GM06990 (cell line): ENCODE measurements around the gene SPTBN4.

Experiments used
- DNase-seq: peaks from one replicate; pipeline ENCODE4 v3.0.0-alpha.2; 2011; ENCODE audit not compliant: insufficient read length; ENCODE audit errors: extremely low read depth
- H3K27me3 ChIP-seq: replicated peaks from 2 replicates; pipeline ENCODE4 v1.6.0; 2011; ENCODE audit warnings: low read length; ENCODE audit not compliant: control insufficient read depth, insufficient read depth
- H3K36me3 ChIP-seq: 2 replicates; pipeline ENCODE4 v1.5.1; 2011; ENCODE audit warnings: low read length; ENCODE audit not compliant: control insufficient read depth, insufficient read depth
- H3K4me3 ChIP-seq: replicated peaks from 2 replicates; pipeline ENCODE4 v1.5.1; 2011; ENCODE audit warnings: low read depth, mild to moderate bottlenecking, control low read depth, low read length
- CTCF ChIP-seq: IDR thresholded peaks from 2 replicates; pipeline ENCODE4 v1.5.1; 2011; ENCODE audit warnings: low read length, control low read depth, mild to moderate bottlenecking, inconsistent platforms; ENCODE audit not compliant: insufficient read depth, poor library complexity, severe bottlenecking

SPTBN4 gene

GRCh38 chr19:40585982-40586422, 119.2 kb downstream of the SPTBN4 start:
- no peak for DNase-seq
- Histone ChIP-seq H3K4me3 (no peak overlapping the region), H3K27me3 (no peaks in the 10 kb centered on the region), H3K36me3 (peaks cover 17% of the 10 kb centered on the region)
- no peak for TF ChIP-seq CTCF

GRCh38 chr19:40586611-40587010, 119.8 kb downstream of the SPTBN4 start:
- H3K27me3 ChIP-seq = no peaks in the 10 kb centered on the region
- H3K4me3 ChIP-seq = no peak overlapping the region
- no peak for TF ChIP-seq CTCF
- no peak for DNase-seq
- H3K36me3 ChIP-seq = peaks cover 16% of the 10 kb centered on the region

- DNase-seq = no peak
- no peak for TF ChIP-seq CTCF
- Histone ChIP-seq H3K4me3 (no peak overlapping the region), H3K36me3 (peaks cover 10% of the 10 kb centered on the region), H3K27me3 (no peaks in the 10 kb centered on the region)
Observed at GRCh38 chr19:40588110-40588854, 121.5 kb downstream of the SPTBN4 start.

- H3K36me3 ChIP-seq = peaks cover 7% of the 10 kb centered on the region
- no peak overlapping the region for H3K4me3 ChIP-seq
- DNase-seq = no peak
- no peaks in the 10 kb centered on the region for H3K27me3 ChIP-seq
- no peak for TF ChIP-seq CTCF
Observed at GRCh38 chr19:40588926-40589569, 122.2 kb downstream of the SPTBN4 start.

GRCh38 chr19:40589591-40590429, 123.0 kb downstream of the SPTBN4 start:
- H3K4me3 ChIP-seq = no peak overlapping the region
- TF ChIP-seq CTCF = no peak
- H3K27me3 ChIP-seq = no peaks in the 10 kb centered on the region
- DNase-seq = no peak
- peaks cover 7% of the 10 kb centered on the region for H3K36me3 ChIP-seq
